ENCODE results near the gene CYTH1. TPM values are rescaled to one million over a fixed set of nuclear protein-coding genes. Genes with fewer than 3 reads are reported as not detected.
A peak's percentile ranks its signal among the peaks of the same experiment; 100 is the strongest.

CYTH1 gene
- total RNA-seq, 1 experiment from 2014 or later, result 29.6 TPM

DNA sequence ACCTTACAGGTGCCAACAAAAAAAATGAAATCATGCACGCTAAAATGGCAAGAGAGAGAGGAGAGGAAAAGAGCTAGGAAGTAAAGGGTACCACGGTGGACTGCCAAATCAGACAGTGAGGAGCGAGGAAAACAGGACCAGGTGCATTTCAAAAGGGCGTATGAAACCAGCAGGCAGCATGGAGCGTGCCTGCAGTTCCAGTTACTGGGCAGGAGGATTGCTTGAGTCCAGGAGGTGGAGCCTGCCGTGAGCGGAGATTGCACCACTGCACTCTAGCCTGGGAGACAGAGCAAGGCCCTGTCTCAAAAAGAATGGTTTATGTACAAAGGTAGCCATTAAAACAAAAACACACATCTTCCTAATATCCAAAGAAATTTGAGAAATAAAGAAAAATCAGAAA, 42.2 kb upstream of the CYTH1 start:
- H3K36me3 ChIP-seq (ENCODE audit: control insufficient read depth, insufficient read depth, low read length), result peaks cover 8% of the 10 kb centered on the region
- ChIA-PET POLR2A (interaction anchor here (1.3 kb wide), 1 partner anchor 17 kb away, joined by 3 read pairs; no protein-coding TSS in a partner anchor), CTCF (no interaction called here)
- intact Hi-C loops (cut with micrococcal nuclease; ENCODE audit: unreplicated experiment), result no loop called here
- no peak overlapping the region for H3K4me3 Mint-ChIP-seq (ENCODE audit: unreplicated experiment)
- no peaks in the 10 kb centered on the region for H3K4me1 Mint-ChIP-seq (ENCODE audit: low read depth, unreplicated experiment)
- no peak overlapping the region for H3K27ac Mint-ChIP-seq (ENCODE audit: unreplicated experiment)
- H3K27me3 Mint-ChIP-seq (ENCODE audit: insufficient read depth, unreplicated experiment), result no peaks in the 10 kb centered on the region
- no TSS peak for BruUV-seq (replicated peaks)
- no peaks in the 10 kb centered on the region for H3K27me3 ChIP-seq (replicated peaks; ENCODE audit: control insufficient read depth, insufficient read depth, low read length)
- no peak for DNase-seq
- H3K4me1 ChIP-seq, result no peaks in the 10 kb centered on the region
- H3K36me3 Mint-ChIP-seq (ENCODE audit: insufficient read depth, unreplicated experiment), result peaks cover 98% of the 10 kb centered on the region
- H3K9me3 Mint-ChIP-seq (ENCODE audit: unreplicated experiment), result no peaks in the 10 kb centered on the region
- TF ChIP-seq, protein P1, sequence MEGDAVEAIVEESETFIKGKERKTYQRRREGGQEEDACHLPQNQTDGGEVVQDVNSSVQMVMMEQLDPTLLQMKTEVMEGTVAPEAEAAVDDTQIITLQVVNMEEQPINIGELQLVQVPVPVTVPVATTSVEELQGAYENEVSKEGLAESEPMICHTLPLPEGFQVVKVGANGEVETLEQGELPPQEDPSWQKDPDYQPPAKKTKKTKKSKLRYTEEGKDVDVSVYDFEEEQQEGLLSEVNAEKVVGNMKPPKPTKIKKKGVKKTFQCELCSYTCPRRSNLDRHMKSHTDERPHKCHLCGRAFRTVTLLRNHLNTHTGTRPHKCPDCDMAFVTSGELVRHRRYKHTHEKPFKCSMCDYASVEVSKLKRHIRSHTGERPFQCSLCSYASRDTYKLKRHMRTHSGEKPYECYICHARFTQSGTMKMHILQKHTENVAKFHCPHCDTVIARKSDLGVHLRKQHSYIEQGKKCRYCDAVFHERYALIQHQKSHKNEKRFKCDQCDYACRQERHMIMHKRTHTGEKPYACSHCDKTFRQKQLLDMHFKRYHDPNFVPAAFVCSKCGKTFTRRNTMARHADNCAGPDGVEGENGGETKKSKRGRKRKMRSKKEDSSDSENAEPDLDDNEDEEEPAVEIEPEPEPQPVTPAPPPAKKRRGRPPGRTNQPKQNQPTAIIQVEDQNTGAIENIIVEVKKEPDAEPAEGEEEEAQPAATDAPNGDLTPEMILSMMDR (IDR thresholded peaks at IDR 0.05; ENCODE audit: insufficient read depth in 1 of 2, low read depth in 1 of 2, low read length in 1 of 2, severe bottlenecking in 1 of 2, unreplicated experiment in 1 of 2), result no peak
- H3K9me3 ChIP-seq, result no peaks in the 10 kb centered on the region
- no peak overlapping the region for H3K4me3 ChIP-seq (ENCODE audit: low read depth, low read length)

DNA sequence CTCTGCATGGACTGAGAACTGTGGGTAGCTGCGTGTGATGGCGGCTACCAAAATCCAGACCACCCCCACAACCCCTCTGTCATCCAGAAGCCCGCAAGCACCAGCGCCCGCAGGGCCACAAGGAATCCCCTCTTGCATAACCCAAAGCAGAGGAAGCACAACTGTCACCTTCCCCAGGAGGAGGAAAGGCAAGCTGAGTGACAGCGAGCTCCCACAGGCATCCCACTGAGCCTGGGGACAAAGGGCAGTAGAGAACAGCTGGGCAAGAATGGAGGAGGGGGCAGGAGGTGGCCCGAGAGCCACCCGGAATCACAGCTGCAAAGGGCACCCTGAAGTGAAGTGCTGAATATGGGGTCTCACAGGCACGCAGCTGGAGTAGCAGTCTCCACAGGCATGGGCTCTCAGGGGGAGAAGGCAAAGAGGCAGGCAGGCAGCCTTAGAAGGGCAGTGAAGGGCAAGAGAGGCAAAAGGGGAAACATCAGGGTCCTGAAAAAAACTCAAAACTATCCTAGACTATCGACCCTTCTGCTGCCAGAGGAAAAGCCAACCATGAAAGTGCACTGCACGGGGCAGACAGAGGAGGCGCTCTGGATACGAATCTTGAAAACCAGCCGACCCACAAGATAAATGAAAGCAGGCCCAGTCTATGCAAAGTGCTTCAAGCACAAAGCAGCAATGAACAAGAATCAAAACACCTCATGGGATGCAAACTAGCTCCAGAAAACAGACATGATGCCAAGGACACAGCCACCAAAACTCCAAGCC, 41.4 kb upstream of the CYTH1 start:
- H3K27ac Mint-ChIP-seq (ENCODE audit: unreplicated experiment), result no peak overlapping the region
- intact Hi-C loops (cut with micrococcal nuclease; ENCODE audit: unreplicated experiment), result no loop called here
- BruUV-seq (replicated peaks), result no TSS peak

DNA sequence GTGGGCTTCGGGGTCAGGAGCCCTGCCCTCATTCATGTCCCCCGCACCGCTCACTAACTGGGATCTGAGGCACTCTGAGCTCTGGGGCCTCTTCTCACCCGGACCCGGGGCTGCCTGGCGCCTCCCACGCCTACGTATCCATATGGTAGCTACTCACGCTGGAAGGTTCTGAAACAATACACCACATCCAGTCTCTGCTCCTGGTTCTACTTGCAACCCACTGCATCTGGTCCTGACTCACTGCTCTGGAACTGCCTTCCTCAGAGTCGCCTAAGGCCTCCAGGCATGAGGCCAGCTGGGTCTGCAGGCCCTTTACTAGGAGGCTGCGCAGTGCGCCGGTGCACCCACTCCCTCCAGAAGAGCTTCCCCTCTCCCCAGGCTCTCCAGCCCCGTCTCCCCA, 40.5 kb upstream of the CYTH1 start:
- intact Hi-C loops (cut with micrococcal nuclease; ENCODE audit: unreplicated experiment), result no loop called here
- Histone ChIP-seq H3K27me3 (replicated peaks; ENCODE audit: control insufficient read depth, insufficient read depth, low read length) (no peaks in the 10 kb centered on the region), H3K9me3 (no peaks in the 10 kb centered on the region), H3K4me3 (ENCODE audit: low read depth, low read length) (no peak overlapping the region), H3K4me1 (no peaks in the 10 kb centered on the region), H3K36me3 (ENCODE audit: control insufficient read depth, insufficient read depth, low read length) (peaks cover 9% of the 10 kb centered on the region)
- Mint-ChIP-seq H3K4me3 (ENCODE audit: unreplicated experiment) (no peak overlapping the region), H3K4me1 (ENCODE audit: low read depth, unreplicated experiment) (no peaks in the 10 kb centered on the region), H3K9me3 (ENCODE audit: unreplicated experiment) (no peaks in the 10 kb centered on the region), H3K27ac (ENCODE audit: unreplicated experiment) (peak overlapping the region; percentile 7), H3K27me3 (ENCODE audit: insufficient read depth, unreplicated experiment) (no peaks in the 10 kb centered on the region), H3K36me3 (ENCODE audit: insufficient read depth, unreplicated experiment) (peaks cover 96% of the 10 kb centered on the region)
- no peak for DNase-seq
- TF ChIP-seq, protein P1 (IDR thresholded peaks at IDR 0.05; ENCODE audit: insufficient read depth in 1 of 2, low read depth in 1 of 2, low read length in 1 of 2, severe bottlenecking in 1 of 2, unreplicated experiment in 1 of 2), result no peak
- ChIA-PET CTCF (no interaction called here), POLR2A (no interaction called here)
- no TSS peak for BruUV-seq (replicated peaks)

More for the DNA sequence above, 41.4 kb upstream of the CYTH1 start:
- POLR2A ChIA-PET, result interaction anchor here (1.3 kb wide), 1 partner anchor 18 kb away, joined by 3 read pairs; no protein-coding TSS in a partner anchor
- TF ChIP-seq, protein P1 (IDR thresholded peaks at IDR 0.05; ENCODE audit: insufficient read depth in 1 of 2, low read depth in 1 of 2, low read length in 1 of 2, severe bottlenecking in 1 of 2, unreplicated experiment in 1 of 2), result no peak
- Histone ChIP-seq H3K4me3 (ENCODE audit: low read depth, low read length) (no peak overlapping the region), H3K27me3 (replicated peaks; ENCODE audit: control insufficient read depth, insufficient read depth, low read length) (no peaks in the 10 kb centered on the region), H3K36me3 (ENCODE audit: control insufficient read depth, insufficient read depth, low read length) (peaks cover 8% of the 10 kb centered on the region), H3K4me1 (no peaks in the 10 kb centered on the region), H3K9me3 (no peaks in the 10 kb centered on the region)
- DNase-seq, result no peak
- no peaks in the 10 kb centered on the region for H3K4me1 Mint-ChIP-seq (ENCODE audit: low read depth, unreplicated experiment)
- H3K4me3 Mint-ChIP-seq (ENCODE audit: unreplicated experiment), result no peak overlapping the region
- peaks cover 98% of the 10 kb centered on the region for H3K36me3 Mint-ChIP-seq (ENCODE audit: insufficient read depth, unreplicated experiment)
- H3K9me3 Mint-ChIP-seq (ENCODE audit: unreplicated experiment), result no peaks in the 10 kb centered on the region
- no peaks in the 10 kb centered on the region for H3K27me3 Mint-ChIP-seq (ENCODE audit: insufficient read depth, unreplicated experiment)
- CTCF ChIA-PET, result no interaction called here
